IMR-90 (cell line): ENCODE measurements around the gene STX8.

Experiments
- BHLHE40 ChIP-seq: fragments of 150-350 bp; IDR thresholded peaks from 2 replicates; pipeline ENCODE4 v1.6.1; 2016; ENCODE audit warnings: mild to moderate bottlenecking, low read depth, low read length
- CTCF ChIP-seq: conservative IDR thresholded peaks from 2 replicates; pipeline ENCODE4 v1.5.1; 2012; ENCODE audit warnings: mild to moderate bottlenecking, low read depth, low read length, improper control_type of control experiment
- POLR2A ChIP-seq: IDR thresholded peaks from 2 replicates; pipeline ENCODE4 v1.6.1; 2012; ENCODE audit warnings: mild to moderate bottlenecking, low read depth, low read length
- USF2 ChIP-seq: fragments of 150-350 bp; IDR thresholded peaks from 2 replicates; pipeline ENCODE4 v1.6.1; 2017; ENCODE audit warnings: mild to moderate bottlenecking, antibody characterized with exemption, low read length, low read depth

- TF ChIP-seq POLR2A, result no peak
- no peak for TF ChIP-seq CTCF
- no peak for TF ChIP-seq USF2
- TF ChIP-seq BHLHE40, result no peak
Measured at GRCh38 chr17:9612006-9612405, 36.4 kb upstream of the STX8 start.
